Activated CD8-positive, alpha-beta memory T cell treated with anti-CD3 and anti-CD28 coated beads for 1 hour (primary cell): ENCODE results near the gene NKX2-1.
"Not testable (repeated sequence)": the region's sequence is repeated elsewhere in the genome, so short reads cannot be mapped to it uniquely, and the experiment has no call there.

Experiments
- DNase-seq, 2 donors: peaks; one replicate each; pipeline ENCODE4 v3.0.0-alpha.2; 2020; ENCODE audit warnings: low read depth in 1 of 2; ENCODE audit errors: extremely low read depth in 1 of 2

NKX2-1 gene

DNA sequence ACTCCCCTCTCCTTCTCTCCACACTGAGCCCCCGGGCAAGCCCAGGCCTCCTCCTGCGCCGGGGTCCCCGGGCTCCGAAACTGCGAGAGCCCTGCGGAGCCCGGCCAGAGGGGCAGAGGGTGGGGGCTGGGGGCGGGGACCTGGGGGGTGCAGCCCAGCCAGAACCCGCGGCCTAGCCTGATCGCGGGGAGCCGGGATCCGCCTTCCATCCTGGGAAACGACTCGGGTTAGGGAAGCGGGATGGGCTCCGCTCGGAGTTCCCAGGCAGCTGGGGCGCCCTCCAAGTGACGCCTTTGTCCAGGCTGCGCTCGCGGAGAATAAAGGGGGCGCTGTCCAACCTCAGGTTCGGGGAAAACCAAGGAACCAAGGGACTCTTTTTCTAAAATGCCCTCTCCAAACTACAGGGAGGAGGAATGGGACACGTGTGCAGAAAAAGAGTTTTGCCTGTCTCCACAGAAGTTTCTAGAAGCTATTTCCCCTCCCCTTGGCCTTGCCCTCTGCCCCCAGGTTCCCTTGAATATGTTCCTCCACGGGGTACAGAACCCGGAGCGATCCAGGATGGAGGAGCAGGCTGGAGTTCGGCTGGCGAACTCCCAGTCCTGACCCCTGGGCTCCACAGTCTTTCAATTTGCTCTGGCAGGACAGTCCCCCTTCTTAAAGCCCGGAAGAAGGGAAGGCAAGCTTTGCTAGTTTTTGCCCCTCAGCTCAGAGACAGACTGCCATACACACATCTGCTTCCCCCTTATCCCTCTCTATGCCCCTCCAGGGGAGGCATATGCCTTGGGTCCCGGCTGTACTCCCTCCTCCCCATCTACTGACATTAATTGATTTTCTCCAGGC, 13.9 kb downstream of the NKX2-1 start:
- no peak for DNase-seq

DNA sequence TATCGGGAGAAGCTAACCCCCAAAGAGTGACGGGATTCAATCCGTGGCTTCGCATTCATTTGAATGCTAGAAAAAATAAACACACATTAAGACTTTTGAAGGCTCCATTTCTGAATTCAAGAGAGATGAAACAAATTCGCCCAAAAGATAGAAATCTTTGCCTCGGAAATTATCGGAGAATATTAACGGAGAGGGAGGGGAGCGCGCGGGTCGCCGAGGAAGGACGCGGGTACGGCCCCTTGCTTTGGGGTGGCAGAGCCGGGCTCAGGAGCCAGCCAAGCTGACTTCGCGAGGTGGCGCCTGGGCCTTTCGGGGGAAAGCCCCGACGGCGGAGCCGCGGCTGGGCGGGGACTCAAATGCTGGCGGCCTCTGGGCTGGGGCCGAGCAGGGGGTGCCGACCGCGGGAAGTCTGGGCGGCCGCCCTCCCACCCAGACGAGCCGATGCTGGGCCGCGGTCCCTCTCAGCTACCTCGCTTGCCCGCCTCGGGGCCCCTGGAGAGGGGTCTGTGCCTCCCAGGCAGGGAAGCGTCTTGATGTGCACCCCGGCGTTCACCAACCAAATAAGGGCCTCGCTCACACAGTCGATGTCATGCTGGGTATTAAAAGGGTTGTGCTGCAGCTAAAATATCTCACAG, 14.7 kb downstream of the NKX2-1 start:
- no peak for DNase-seq

- no peak for DNase-seq
Measured at GRCh38 chr14:36504771-36505175, 15.3 kb downstream of the NKX2-1 start.

DNA sequence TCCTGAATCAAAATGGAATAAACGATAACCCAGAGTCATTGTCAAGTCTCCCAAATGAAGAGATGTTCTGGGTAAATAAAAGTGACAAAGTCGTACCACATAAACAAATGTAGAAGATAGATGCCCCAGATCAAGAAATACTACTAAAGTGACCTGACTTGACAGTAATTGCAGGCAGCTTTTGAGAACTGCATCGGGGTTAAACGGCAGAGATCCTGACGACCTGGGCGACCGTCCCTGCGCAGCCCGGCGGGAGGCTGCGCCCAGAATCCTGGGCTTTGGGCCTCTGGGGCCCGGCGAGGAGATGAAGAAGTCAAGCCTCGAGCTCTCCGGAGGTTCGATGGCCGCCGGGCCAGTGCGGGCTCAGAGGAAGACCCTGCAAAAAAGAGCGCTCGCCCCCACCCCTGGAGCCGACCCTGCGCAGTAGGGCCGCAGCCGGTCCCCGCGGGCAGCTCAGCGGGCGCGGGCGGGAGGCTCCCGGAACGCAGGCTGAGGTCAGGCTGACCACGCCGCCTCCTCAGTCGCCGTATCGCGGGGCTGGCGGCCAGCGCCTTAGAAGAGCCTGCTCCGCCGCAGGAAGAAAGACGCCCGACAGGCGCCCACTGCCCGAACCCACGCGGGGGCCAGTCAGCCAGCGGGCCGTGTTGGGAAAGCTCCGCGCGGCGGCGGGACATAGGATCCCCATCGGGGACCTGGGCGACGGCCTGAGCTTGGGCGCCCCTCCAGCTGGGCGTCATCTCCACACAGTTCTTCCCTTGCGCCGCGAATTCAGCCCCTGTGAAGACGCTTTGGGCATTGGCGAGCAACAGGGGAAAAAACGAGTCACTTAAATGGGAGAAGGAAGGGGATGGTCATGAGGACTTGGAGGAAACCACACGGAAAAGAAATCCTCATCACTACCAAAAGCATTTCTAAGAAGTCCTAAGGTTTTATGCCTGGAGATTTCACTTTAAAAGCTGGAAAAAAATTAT, 16.0 kb downstream of the NKX2-1 start:
- DNase-seq, result no peak

GRCh38 chr14:36502558-36503508, 17.2 kb downstream of the NKX2-1 start:
- no peak for DNase-seq

- DNase-seq, result no peak
Measured at GRCh38 chr14:36498938-36499337, 21.1 kb downstream of the NKX2-1 start.

GRCh38 chr14:36496346-36496745, 23.7 kb downstream of the NKX2-1 start:
- no peak for DNase-seq

- DNase-seq, result no peak
Measured at GRCh38 chr14:36495666-36496065, 24.4 kb downstream of the NKX2-1 start.

- DNase-seq, result no peak
Measured at GRCh38 chr14:36493761-36494160, 26.3 kb downstream of the NKX2-1 start.

DNA sequence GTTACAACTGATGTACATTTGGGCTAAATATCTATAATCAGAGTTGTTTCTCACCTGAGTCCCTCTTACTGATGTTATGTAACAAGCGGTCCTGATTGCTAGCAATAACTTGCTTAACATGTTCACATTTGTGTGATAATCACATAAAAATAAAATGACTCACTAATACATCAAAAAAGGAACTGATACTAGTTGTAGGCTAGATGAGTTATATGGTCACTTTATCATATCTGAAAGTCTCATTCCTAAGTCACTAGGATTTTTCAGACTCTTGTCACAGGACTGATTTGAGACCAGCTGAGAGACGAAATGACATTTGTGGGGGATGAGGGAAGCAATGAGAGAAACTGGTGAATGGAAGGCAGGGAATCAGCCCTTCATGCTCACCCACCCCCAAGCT, 34.3 kb downstream of the NKX2-1 start:
- DNase-seq, result no peak

DNA sequence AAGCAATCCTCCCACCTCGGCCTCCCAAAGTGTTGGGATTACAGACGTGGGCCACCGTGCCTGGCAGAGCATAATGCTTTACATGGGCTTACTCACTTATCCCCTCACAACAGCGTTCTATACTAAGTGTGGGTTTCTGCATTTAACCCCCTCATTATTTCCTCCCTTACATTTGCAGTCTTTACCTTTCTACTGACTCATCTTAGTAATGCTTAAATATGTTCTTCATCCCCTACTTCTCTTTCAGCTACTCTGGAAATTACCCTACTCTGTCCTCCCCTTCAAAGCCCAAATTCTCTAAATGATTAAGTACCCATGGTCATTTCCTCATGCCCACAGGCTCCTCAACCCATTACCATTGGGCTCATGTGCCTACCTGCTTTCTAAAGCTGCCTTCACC, 40.7 kb downstream of the NKX2-1 start:
- no peak for DNase-seq

DNA sequence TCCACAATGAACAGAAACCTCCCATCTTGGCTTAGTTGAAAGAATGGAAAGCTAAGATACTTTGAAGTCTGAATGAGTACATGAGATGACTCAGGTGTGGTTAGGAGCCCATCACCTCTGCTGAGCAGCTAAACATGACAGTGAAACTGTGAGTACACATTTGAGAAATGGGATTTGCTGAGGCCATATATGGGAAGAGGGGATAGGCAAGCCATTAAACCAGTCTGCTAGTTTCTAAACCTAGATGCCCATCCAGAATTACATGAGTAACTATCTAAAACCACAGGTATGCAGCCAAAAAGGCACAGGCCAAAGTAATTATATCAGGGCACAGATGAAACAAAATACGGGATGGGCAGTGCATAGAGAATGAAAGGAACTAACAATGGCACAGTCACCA, 41.2 kb downstream of the NKX2-1 start:
- DNase-seq, result no peak

- DNase-seq, result no peak
Measured at GRCh38 chr14:36477266-36477665, 42.8 kb downstream of the NKX2-1 start.

- DNase-seq, result not testable (repeated sequence)
Measured at GRCh38 chr14:36476061-36476460, 44.0 kb downstream of the NKX2-1 start.

DNA sequence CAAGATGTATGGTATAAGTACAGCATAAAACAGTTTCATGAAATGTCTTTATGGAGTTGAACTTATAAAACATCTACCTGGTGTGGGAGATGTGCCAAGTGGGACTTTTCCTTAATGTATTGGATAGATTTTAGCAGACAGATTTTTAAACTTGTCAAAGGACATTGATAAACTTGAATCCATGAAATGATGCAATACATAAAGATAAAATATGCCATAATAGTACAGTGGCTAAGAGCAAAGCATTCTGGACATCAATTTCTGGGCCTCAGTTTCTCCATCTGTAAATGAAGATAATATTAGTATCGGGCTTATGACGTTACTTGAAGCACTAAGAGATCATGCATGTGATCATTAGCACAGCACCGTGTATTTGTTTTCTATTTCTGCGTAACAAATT, 45.4 kb downstream of the NKX2-1 start:
- DNase-seq, result no peak

DNA sequence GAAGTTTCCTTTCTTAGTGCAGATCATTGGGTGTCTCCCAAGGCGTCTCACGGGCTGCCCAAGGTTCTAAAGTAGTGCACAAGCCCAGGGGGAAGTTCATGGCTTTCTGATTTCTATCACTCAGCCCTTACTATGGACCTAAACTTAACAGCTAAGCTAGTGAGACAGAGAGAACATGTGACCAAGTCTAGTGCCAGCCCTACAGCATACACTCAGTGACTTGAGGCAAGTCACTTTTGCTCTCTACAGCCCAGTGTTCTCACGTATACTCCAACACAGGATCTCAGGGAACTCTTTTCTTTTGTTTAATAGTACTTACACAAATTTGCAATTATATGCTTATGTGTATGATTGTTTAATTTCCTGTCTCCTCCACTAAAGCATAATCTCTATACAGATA, 48.6 kb downstream of the NKX2-1 start:
- DNase-seq, result no peak

DNA sequence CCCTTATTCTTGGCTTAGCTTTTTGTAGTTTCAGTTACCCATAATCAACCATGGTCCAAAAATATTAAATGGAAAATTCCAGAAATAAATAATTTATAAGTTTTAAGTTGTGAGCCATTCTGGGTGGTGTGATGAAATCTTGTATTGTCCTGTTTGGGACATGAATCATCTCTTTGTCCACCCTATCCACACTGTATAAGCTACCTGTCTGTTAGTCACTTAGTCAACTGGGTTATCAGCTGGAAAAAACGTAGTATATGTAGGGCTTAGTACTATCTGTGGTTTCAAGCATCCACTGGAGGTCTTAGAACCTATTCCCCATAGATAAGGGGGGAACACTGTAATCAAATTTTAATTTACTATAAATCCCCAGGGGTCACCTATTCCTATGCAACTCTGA, 52.7 kb downstream of the NKX2-1 start:
- no peak for DNase-seq
